AG10803 (cell line): ENCODE measurements around the gene HK1.
"Not testable (repeated sequence)": the region's sequence is repeated elsewhere in the genome, so short reads cannot be mapped to it uniquely, and the experiment has no call there.

Source experiments
- DNase-seq: peaks from one replicate; pipeline ENCODE4 v3.0.0; 2010; ENCODE audit warnings: low read depth
- H3K4me3 ChIP-seq: 2 replicates; pipeline ENCODE4 v1.5.1; 2011; ENCODE audit warnings: mild to moderate bottlenecking, low read length, control low read depth
- CTCF ChIP-seq: conservative IDR thresholded peaks from 2 replicates; pipeline ENCODE4 v1.5.1; 2011; ENCODE audit warnings: mild to moderate bottlenecking, low read length, control low read depth, inconsistent platforms

HK1 gene

GRCh38 chr10:69272624-69273023 lies 5.7 kb upstream of the HK1 start:
- no peak for TF ChIP-seq CTCF
- no peak for DNase-seq
- no peak overlapping the region for H3K4me3 ChIP-seq

GRCh38 chr10:69275444-69275843 lies 2.9 kb upstream of the HK1 start:
- no peak overlapping the region for H3K4me3 ChIP-seq
- DNase-seq = no peak
- no peak for TF ChIP-seq CTCF

GRCh38 chr10:69276503-69276902 lies 1.8 kb upstream of the HK1 start:
- no peak for TF ChIP-seq CTCF
- DNase-seq = no peak
- H3K4me3 ChIP-seq = no peak overlapping the region

- H3K4me3 ChIP-seq = no peak overlapping the region
- DNase-seq = no peak
- TF ChIP-seq CTCF = no peak
These were observed 814 bp downstream of the HK1 start for GRCh38 chr10:69279110-69279509.

- no peak for TF ChIP-seq CTCF
- no peak for DNase-seq
- no peak overlapping the region for H3K4me3 ChIP-seq
These were observed 3.5 kb downstream of the HK1 start for GRCh38 chr10:69281507-69282413.

GRCh38 chr10:69284402-69284801 lies 6.1 kb downstream of the HK1 start:
- H3K4me3 ChIP-seq = not testable (repeated sequence)

GRCh38 chr10:69285699-69286098 lies 7.4 kb downstream of the HK1 start:
- no peak for TF ChIP-seq CTCF

More at GRCh38 chr10:69284402-69284801, 6.1 kb downstream of the HK1 start:
- not testable (repeated sequence) for DNase-seq

More at GRCh38 chr10:69285699-69286098, 7.4 kb downstream of the HK1 start:
- no peak overlapping the region for H3K4me3 ChIP-seq
- DNase-seq = no peak
